ENCODE results near the gene CELF4.
A peak's percentile ranks its signal among the peaks of the same experiment; 100 is the strongest.

The CELF4 gene

DNA sequence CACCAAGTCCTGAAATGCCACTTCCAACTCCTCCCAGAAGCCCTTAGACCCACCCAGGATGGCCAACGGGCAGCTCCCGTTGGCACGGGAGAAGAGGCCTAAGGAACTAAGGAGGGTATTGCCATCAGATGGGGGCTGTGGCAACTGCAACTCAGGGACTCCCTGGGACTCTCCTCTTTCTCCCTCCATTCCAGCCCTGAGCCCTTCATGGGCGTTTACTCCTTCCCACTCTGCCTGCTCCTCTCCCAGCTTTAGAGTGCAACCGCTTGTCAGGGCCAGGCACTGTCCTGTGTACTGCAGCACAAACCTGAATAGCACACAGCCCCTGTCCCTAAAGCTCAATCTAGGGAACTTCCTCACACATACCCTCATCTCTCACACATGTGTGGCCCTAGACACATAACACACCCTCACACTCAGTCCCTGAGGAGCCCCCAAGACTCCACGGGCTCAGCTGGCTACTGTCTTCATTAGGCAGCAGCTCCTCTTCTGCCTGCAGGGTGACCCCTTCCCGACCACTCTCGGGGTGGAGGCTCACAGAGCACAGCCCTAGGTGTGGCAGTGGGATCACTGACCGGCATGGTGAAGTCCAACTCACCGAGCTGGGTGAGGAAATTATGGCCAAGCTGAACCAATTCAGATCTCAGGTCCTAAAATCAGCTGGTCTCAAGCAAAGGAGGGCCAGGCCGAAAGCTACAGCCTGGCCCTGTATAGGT, 316.3 kb downstream of the CELF4 start:
- DNase-seq = no peak

DNA sequence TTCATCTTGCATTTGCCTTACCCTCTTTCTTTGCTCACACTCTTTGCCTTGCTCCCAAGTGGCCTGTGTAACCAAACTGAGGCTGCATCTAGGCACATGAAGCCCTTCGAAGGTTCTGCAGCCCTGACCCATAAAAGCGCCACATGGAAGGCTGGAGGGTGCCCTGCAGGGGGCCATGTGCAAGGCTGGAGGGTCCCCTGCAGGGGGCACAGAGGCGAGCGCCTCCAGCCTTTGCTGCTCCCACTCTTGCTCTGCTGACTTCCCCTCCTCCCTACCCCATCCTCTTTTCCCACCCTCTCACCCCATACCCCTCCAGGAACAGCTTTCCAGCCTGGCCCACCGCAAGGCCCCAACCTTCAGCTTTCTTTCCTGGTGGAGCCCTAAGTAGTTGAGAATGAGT, 317.3 kb downstream of the CELF4 start:
- no peak for DNase-seq

DNA sequence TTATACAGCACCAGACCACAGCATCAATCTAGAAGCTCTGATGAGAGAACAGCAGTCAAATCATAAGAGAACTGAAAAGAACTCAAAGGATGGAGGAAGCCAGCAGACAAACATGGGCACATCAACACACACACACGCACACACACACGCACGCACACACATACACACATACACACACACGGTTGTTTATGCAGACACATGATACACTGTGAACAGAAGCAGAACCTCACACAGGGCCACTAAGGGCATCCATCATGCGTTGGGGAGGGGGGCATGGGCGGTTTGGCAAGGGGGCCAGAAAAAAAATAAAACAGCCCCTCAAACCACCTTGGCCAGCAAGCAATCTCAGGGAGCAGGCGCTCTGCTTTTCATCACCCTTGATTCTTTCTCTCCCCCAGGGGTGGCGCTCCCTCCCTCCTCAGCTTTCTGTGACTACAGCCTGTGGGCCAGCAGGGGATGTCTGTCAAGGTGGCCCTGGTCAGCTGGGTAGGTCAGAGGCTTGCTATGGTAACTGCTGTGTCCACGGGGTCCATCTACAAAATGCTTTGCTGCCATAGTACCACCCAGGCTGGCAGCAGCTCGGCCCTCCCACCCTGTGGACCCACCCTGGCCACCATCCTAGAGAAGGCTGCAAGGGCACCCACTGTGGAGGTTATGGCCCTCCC, 318.0 kb downstream of the CELF4 start:
- DNase-seq = no peak

DNA sequence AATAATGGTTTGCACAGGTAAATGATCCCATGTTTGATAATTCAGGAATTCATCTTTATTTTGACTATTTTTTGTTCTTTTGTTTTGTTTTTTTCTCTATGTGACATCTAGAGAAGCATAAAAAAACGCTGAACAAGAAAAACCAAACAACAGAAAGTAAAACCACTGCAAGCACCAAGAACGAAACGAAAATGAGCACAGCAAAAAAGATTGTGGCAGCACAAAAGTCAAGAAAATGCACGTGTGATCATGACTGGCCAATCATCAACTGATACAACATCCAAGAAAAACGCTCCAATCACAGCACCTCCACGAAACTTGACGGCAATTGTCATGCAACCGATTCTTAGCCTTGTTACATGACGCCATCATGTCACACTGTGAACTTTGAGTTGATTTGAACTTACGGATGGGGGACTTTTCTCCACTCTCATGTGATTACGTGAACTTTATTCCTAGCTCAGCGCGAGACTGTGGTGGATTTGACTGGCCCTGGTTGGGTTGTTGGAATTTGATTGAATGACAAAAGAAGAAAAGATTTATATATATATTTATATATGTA, 318.7 kb downstream of the CELF4 start:
- DNase-seq = no peak

DNA sequence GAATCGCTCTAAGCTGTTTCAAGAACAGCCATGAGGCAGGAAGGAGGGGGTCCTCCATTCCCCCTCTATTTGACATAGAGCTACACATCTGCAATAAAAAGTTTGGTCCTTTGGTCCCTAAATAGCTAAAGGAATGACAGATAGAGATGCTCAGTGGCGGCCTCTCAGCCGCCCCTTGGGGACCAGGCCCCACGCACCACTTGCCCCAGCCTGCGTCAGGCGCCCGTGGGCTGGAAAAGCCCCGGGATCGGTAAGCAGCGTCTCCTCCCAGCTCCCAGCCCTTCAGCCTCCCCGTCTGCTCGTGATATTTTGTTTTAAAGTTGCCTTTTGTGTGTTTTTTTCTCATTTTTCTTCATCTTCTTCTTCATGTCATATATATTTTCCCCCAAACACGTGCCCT, 321.0 kb downstream of the CELF4 start:
- DNase-seq = no peak

DNA sequence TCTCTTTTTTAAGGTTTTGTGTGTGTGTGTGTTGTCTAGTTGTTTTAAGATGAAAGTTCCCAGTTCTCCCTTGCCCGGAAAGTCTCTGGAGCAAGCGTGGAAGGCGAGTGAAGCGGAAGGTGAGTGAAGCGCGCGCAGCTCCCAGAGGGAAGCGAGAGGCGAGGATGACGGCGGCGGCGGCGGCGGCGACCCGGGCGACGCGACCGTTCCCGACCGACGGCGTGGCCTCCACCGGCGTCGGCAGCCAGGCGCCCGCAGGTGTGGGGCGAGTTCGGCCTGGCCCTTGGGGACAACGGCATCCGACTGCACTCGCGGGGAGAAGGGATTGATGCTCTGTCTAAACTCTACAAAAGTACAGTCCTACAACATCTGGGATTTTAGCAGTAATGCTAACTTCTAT, 321.9 kb downstream of the CELF4 start:
- no peak for DNase-seq

DNA sequence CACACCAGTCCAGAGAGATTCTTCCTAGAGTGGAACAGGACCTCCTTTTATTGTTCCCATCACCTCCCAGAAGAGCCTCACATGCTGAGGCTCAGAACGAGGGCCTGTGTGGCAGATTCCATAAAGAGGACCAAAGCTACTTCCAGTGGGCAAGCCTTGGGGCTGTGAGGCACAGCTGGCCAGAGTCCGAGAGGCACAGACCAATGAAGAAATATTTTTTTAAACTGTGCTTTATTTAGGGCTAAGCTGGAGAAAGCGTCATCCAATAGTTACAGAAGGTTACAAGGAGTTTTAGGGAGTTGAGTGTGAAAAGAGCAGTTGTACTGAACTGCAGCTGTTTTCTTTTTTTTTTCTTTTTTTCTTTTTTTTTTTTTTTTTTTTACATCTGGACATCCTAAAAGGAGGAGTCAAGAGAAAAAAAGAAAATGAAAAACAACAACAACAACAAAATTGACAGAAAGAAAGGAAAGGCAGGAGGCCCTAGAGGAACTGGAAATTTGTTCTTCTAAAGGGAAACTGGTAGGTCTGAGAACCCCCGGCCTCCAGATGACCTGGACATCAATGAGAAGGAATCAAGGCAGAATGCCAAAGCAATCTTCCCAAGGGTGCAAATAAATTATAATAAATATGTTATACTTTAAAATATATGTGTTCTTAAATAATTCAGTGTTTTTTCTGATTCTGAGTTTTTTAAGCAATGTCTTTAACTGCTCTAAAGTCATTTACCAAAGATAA, 322.6 kb downstream of the CELF4 start:
- DNase-seq = no peak

DNA sequence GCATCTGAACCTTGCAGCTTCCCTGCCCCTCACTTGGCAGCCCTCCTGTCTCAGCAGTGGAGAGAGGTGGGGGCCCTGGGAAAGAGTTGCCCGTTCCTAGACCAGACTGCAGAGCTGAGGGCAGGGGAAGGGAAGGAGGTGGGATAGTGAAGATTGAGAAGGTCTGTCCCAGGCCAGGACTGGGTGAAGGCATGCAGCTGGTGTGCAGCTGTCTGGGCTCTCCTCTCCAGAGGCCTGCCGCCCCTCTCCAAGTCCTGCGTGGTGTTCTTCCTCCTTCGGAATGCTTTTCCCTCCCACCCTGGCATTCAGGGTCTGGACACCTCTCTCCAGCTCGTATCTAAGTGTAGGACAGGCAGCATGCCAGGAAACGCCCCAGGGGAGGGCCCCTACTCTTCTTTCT, 323.5 kb downstream of the CELF4 start:
- no peak for DNase-seq

DNA sequence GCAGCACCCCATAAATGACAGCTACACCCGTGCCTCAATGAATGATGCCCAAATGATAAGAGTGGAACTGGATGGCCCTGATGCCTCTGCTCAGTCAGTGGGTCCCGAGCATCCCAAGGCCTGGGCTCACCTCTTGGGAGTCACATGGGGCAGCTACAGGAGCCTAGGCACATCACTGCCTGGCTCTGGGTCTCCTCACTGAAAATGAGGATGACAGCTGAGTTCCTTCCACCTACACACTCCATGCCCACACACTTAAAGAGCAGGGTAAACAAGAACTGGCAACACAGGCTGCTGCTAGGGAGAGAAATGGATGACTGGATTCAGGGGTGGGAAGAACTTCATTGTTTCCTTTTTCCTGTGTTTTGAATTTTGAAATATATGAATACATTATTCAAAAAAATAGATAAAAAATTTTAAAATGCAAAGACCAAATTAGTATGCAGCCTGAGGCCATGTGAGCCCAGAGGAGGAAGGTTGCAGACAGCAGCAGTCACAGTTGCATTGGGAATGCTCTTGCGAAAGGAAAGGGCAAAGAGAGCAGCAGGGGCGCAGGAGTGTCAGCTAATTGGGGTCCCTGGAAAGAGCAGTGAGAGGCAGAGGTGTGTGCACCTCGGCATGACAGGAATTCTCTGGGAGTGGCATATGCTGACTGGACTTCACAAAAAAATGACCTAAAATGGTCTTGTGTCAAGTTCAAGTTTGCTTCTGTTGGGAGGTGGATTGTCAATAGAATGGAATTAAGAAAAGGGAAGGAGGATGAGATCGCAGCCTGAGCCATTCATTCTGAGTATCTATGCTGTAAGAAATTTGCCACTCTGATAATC, 327.1 kb downstream of the CELF4 start:
- no peak for DNase-seq

DNA sequence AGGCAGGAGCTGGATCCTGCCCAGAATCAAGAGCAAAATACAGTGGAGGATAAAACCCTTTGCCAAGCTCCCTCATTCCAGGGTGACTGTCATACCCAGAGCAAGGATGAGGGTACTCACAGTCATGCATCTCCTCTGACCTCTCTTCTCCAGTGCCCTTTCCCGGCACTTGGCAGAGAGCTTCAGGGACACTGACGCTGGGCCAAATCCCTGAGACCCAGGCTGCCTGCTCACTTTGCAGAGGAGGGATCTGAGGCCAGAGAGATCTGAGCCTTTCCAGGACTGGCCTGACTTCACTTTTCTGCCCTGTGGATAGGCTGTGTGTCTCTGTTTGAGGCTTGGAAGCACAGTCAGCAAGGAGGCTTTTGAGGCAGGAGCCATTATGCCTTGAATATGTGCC, 330.0 kb downstream of the CELF4 start:
- DNase-seq = no peak

DNA sequence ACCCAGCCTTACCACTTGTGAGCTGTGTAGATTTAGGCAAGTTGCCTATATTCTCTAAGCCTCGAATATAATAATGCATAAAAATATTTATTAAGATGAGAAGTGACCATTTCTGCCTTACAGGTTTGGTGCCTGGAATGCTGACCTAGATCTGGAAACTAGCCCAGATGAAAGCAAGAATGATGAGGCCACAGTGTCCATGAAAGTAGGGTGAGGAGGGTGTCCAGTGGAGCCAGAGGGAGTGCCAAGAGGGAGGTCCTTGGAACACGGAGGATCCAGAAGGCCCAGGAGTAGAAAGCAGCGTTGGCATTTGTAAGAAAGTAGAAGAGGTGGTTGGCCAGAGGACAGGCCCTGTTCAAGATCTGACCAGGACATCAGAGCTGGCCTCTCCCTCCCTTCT, 334.3 kb downstream of the CELF4 start:
- no peak for DNase-seq

DNA sequence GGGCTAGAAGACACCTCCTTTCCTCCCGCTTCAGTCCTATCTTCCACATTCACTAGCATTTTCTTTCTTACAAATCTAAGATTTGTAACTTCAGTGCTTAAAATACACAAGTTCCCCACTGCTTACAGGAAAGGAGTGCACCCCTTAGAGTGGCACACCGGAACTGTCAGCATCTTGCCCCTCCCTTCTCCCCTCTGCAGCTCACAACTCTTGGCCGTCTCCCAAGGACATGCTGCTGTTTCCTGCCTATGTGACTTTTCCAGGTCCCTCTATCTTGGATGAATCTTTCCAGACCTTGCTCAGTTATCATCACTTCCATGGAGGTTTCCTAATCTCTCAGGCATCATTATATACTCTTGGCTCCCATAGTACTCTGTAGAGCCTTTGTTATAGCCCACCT, 334.8 kb downstream of the CELF4 start:
- DNase-seq = peak; percentile 19

DNA sequence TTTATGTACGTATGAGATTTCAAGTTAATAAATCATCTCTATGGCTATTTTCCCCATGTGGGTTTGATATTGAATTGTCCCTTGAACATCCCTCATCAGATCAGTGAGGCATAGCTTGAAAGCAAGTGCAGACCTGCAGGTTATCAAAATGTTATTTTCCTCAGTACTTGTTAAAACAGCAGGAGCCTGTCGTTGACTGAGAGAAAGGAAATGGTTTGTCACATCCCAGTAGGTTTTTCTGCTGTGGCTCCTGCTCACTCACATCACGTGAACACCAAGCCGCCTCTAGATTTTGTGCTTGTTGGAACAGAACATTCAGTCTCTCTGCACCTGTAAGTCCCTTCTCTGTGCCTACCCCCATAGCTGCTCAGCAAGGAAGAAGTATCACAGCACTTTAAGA, 340.3 kb downstream of the CELF4 start:
- DNase-seq = no peak

DNA sequence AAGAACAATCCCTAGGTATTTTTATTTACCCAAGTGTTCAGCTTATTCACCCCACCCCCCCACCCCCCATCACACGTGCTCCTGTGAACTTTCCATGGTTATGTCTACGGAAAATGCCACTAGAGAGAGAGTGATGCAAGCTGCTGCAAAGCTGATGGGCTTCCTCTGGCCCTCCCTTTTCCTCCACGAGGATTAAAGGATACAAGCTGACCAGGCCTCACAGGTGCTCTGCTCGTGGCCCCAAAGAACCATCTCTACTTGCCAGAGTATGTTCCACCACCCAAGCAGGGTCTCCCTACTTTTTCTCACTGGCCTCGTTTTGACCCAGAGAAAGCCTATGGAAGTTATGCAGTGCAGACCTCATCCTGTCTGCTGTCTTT, 342.6 kb downstream of the CELF4 start:
- DNase-seq = no peak

DNA sequence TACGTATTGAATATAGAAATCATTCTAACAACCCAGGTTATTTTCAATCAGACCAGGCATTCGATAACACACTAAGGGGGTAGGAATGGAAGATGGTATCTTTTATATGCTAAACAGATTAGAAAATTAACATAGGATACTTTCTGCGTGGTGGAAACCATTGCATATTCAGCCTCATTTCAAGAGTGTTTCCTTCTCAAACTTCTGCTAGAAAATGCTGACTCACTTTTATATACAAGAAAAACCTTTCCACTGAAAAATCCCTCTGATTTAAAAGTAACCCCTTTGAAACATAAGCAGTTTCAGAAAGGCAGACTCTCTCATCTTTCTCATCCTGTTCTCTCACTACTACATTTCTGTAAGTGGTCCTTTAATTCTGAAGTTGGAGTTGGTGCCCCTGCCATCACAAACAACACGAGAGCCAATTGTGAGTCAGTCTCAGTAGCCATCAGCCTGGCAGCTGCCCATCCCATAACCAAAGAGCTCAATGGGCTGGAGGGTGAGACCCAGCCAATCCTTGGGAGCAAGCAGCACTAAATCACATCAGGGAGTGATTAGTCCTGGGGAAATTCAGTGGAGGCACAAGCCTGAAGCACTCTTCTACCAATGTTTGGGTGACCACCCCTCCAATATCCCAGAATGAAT, 343.1 kb downstream of the CELF4 start:
- DNase-seq = no peak

DNA sequence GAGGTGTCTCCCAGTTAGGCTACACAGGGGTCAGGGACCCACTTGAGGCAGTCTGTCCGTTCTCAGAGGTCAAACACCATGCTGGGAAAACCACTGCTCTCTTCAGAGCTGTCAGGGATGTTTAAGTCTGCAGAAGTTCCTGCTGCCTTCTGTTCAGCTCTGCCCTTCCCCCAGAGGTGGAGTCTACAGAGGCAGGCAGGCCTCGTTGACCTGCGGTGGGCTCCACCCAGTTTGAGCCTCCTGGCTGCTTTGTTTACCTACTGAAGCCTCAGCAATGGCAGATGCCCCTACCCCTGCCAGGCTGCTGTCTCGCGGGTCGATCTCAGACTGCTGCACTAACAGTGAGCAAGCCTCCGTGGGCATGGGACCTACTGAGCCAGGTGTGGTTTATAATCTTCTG, 346.3 kb downstream of the CELF4 start:
- DNase-seq = no peak

DNA sequence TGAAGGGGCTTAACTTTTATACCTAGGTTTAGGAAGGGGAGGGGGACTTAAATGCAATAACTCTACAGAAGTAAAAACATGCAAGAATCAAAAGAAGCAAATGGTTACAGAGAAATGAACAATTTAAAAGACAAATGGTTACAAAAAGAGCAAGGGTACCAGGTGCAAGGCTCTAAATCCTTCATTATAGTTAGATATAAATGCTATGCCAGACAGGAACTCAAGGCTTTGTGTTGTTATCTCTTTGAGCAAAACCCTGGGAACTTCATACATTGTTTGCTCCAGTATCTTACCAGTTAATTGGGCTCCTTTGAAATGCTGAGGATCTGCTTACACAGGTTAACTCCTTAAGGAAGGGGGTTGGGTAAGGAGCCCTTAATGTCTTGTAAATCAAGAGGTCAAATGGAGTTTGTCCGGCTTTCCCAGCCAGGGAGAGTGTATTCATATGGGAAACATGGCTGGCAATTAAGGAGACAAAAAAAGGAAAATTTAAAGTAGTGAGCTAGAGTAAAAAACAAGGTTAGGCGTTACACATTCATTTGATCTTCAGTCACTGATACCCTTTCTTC, 347.5 kb downstream of the CELF4 start:
- DNase-seq = no peak

DNA sequence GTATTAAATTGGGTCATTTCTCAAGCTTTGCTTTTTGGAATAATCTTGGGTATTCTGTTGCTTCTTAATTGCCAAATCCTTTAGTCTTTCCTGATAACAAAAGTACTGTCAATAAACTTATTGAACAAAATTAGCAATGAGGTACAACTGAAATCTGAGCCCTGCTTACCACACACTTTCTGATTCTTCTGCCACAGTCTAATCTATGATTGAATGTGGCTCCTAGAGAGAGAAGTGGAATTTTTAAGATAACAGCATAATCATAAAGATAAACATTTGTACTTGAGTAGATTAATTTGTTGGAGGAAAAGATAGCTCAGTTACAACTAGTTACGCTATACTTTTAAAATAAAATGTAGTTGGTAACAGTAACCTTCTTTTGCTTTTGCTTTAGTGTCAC, 354.8 kb downstream of the CELF4 start:
- no peak for DNase-seq

DNA sequence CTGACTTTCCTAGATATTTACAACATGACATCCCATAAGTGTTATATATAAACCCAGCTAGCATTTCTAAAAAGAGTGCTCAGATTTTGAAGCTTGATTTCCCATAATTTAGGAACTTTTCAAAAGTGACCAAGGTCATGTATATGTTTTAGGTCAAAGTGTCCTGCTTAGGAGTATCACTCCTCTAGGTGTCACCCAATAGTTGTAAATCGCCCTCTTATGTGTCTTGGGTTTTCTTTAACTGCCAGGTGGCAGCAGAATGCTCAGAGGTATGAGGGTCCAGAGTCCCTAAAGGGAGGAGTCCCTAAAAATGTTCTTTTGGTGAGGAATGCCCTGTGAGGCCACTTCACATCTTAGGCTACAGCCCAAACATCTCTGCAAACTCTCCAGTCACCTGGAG, 358.3 kb downstream of the CELF4 start:
- no peak for DNase-seq

DNA sequence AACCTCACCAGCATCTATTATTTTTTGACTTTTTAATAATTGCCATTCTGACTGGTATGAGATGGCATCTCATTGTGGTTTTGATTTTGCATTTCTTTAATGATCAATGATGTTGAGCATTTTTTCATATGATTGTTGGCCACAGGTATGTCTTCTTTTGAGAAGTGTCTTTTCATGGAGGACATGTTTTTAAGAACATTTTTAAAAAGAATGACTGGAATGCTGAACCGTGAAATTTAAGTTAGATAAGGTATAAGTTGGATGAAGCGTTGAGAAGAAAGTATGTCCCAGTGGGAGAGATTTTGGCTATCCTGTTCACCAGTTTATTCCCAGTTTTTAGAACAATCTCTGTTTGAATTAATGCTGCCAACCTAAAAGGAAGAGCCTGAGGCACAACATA, 365.9 kb downstream of the CELF4 start:
- DNase-seq = peak; percentile 2
